ENCODE measurements around the gene PARVG.

Gene PARVG

DNA sequence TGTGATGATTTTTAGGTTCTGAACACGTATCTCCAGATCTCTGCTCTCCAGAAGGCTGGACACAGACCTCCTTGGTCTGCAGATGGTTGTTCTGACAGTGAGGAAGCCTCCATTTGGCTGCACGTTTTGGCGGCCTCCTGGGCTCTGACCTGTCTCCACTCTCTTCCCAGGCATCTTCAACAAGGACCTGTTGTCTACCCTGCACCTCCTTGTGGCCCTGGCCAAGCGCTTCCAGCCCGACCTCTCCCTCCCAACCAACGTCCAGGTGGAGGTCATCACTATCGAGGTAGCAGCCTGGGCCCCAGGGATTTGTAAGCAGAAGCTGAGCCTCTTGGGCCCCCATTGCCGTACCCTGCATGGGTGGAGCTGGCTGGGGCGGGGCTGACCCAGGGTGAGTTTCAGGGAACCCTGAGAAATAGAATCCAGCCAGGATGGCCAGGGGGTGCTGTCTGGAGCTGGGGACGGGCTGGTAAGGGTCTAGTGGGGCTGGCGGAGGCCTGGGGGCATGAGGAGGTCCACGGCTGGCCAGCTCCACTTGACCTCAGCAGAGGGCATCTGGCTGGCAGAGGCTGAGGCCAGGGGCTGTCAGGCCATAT, 9.8 kb downstream of the PARVG start:
- FAIRE-seq (no peak), DNase-seq (ENCODE audit: insufficient read length, low spot score) (no peak)
- TF ChIP-seq, protein P1, sequence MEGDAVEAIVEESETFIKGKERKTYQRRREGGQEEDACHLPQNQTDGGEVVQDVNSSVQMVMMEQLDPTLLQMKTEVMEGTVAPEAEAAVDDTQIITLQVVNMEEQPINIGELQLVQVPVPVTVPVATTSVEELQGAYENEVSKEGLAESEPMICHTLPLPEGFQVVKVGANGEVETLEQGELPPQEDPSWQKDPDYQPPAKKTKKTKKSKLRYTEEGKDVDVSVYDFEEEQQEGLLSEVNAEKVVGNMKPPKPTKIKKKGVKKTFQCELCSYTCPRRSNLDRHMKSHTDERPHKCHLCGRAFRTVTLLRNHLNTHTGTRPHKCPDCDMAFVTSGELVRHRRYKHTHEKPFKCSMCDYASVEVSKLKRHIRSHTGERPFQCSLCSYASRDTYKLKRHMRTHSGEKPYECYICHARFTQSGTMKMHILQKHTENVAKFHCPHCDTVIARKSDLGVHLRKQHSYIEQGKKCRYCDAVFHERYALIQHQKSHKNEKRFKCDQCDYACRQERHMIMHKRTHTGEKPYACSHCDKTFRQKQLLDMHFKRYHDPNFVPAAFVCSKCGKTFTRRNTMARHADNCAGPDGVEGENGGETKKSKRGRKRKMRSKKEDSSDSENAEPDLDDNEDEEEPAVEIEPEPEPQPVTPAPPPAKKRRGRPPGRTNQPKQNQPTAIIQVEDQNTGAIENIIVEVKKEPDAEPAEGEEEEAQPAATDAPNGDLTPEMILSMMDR (IDR thresholded peaks at IDR 0.05; ENCODE audit: insufficient read depth, missing control alignments) = no peak

DNA sequence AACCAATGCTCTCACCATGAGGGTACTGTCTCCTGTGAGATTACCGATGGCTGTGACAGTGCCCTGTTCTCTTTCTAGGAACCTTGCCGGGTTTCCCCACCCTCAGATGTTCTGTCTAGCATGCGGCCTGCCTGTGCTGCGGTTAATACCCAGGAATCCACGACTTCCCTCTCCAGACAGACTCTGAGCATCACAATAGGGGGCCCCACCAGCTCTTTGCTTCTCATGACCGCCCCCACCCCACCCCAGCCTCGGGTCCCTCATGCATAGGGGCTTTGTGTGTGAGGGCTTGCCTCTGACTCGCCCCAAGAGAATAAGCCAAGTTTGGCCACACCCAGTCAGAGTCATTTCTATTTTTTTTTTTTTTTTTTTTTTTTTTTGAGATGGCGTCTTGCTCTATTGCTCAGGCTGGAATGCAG, 10.3 kb downstream of the PARVG start:
- DNase-seq (ENCODE audit: insufficient read length, low spot score) (no peak), FAIRE-seq (no peak)
- TF ChIP-seq, protein P1 (IDR thresholded peaks at IDR 0.05; ENCODE audit: insufficient read depth, missing control alignments) = no peak

DNA sequence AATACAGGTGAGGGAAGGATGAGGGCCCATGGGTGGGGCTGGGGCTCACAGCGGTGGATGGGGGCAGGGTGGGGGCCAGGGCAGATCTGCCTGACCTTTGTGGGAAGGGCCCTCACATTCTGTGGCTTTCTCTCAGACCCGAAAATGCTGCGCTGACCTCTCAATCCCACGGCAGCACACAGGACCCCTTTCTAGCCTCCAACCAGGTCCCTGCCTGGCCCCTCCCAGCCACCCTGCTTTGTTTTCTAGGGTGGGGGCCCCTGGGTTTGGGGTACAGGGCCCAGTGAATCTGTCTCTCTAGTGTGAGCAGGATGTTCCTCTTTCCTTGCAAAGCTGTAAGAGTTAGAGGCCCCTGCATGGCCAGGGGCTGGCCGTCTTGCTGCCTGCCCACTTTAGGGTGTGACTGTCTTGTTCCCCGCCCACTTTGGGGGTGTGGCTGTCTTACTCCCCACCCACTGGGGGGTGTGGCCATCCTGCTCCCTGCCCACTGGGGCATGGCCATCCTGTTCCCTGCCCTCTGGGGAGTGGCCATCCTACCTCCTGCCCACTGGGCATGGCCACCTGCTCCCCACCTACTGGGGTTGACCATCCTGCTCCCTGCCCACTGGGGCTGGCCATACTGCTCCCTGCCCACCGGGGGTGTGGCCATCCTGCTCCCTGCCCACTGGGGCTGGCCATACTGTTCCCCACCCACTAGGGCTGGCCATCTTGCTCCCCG, 11.5 kb downstream of the PARVG start:
- TF ChIP-seq, protein P1 (IDR thresholded peaks at IDR 0.05; ENCODE audit: insufficient read depth, missing control alignments) = no peak
- FAIRE-seq (no peak), DNase-seq (ENCODE audit: insufficient read length, low spot score) (no peak)

DNA sequence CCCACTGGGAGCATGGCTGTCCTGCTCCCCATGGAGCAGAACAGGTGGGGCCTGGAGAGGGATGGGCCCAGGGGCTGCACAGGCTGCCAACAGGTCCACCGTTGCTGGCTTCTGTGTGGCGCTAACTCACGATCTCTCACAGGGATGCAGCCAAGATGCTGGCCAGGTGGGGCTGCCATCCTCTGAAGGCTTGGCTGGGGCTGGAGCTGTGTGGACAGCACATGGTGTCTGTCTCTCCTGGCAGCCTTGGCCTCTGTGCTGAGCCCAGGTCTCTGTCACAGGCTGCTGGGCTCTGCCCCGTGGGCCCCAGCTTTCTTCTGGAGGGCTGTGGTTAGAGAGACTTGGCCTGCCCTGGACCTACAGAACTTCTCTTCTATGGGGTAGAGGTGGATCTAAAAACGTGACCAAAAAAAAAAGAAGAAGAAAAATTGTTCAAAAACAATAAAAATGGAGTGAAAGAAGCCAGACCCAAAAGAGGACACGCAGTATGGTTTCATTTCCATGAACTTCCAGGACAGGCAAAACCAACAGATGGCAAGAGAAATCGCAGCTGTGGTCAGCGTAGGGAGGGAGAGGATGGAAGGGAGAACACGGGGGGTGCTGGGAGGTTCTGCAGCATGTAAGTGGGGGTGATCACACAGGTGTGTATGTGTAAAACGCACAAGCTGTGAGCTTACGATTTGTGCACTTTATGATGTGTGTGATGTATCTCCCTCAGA, 12.2 kb downstream of the PARVG start:
- TF ChIP-seq, protein P1 (IDR thresholded peaks at IDR 0.05; ENCODE audit: insufficient read depth, missing control alignments) = no peak
- no peak for FAIRE-seq
- DNase-seq (ENCODE audit: insufficient read length, low spot score) = no peak

DNA sequence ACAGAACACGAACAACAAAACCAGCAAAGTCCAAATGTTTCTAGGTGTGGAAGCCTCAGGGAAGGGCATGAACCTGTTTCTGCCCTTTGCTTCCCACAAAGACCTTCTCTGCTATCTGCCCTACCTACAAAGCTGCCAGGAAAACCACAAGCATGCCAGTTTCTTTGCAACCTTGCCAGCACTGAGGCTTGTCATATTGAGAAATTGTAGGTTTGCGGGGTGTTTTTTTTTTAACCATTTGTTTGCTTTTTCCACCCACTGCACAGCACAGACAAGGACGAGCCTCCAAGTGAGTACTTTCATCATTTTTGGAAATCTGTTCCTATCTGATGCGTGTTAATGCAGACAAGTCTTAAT, 12.8 kb downstream of the PARVG start:
- FAIRE-seq (no peak), DNase-seq (ENCODE audit: insufficient read length, low spot score) (no peak)
- TF ChIP-seq, protein P1 (IDR thresholded peaks at IDR 0.05; ENCODE audit: insufficient read depth, missing control alignments) = no peak

DNA sequence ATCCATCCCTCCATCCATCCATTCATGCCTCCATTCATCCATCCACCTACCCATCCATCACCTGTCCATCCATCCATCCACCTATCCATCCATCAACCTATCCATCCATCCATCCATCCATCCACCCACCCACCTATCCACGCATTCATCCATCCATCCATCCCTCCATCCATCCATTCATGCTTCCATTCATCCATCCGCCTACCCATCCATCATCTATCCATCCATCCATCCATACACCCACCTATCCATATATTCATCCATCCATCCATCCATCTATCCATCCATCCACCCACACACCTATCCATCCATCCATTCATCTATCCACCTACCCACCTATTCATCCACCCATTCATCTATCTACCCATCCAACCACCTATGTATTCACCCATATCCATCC, 13.8 kb downstream of the PARVG start:
- no peak for DNase-seq (ENCODE audit: insufficient read length, low spot score)
- TF ChIP-seq, protein P1 (IDR thresholded peaks at IDR 0.05; ENCODE audit: insufficient read depth, missing control alignments) = no peak
- FAIRE-seq = no peak

Measured in D721Med (cell line).